Nucleus accumbens (tissue), 56 donors: ENCODE measurements around the gene PALM3.
"Not testable (repeated sequence)": the region's sequence is repeated elsewhere in the genome, so short reads cannot be mapped to it uniquely, and the experiment has no call there.

ENCODE experiments used
- DNase-seq, 56 donors: peaks; one replicate each; lab custom pipeline; 2025; lab: John Stamatoyannopoulos, UW

PALM3 gene

DNA sequence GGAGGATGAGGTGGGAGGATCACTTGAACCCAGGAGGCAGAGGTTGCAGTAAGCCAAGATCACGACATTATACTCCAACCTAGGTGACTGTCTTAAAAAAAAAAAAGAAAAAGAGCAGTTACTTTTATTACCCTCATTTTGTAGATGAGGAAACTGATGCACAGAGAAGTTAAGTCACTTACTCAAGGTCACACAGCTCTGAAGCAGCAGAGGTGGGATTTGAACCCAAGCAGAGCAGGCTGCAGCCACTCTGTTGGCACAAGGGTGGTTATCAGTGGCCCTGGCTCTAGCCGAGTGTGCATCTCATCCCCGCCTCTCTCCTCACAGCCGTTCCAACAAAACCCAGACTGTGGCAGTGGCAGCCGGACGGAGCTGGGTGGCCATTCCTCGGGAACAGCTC lies 22.7 kb downstream of the PALM3 start:
- DNase-seq = no peak

DNA sequence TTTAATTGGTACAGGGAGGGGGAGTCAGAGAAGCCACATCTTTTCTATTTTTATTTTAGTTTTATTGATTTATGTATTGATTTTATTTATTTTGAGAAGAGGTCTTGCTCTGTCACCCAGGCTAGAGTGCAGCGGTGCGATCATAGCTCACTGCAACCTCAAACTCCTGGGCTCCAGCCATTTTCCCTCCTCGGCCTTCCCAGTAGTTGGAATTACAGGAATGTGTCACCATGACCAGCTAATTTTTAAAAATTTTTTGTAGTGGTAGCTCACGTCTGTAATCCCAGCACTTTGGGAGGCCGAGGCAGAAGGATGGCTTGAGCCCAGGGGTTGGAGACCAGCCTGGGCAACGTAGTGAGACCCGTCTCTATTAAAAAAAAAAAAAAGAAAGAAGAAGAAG lies 26.2 kb downstream of the PALM3 start:
- no peak for DNase-seq

DNA sequence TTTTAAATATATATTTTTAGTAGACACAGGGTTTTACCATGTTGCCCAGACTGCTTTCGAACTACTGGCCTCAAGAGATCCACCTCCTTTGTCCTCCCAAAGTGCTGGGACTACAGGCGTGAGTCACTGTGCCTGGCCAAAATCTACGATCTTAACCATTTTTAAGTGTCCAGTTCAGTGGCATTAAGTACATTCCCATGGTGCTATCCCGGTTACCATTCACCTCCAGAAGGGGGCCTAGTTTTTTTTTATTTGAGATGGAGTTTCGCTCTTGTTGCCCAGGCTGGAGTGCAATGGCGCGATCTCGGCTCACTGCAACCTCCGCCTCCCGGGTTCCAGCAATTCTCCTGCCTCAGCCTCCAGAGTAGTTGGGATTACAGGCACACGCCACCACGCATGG lies 26.7 kb downstream of the PALM3 start:
- DNase-seq = not testable (repeated sequence)

DNA sequence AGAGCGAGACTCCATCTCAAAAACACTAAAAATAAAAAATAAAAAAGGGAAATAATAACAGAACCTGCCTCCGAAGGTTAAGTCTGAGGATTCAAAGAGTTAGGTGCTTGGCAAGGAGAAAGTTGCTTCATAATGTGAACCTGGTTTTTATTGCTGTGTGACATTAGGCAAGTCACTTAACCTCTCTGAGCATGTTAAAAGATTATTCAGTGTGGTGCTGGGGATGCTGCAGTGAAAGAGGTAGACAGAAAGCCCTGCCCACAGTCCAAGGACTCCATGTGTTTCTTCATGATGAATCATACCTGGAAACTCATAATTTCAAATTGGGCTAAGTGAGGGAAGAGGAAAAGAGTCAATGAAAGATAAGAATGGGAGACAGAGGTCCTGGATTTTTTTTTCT lies 27.9 kb downstream of the PALM3 start:
- DNase-seq = no peak

DNA sequence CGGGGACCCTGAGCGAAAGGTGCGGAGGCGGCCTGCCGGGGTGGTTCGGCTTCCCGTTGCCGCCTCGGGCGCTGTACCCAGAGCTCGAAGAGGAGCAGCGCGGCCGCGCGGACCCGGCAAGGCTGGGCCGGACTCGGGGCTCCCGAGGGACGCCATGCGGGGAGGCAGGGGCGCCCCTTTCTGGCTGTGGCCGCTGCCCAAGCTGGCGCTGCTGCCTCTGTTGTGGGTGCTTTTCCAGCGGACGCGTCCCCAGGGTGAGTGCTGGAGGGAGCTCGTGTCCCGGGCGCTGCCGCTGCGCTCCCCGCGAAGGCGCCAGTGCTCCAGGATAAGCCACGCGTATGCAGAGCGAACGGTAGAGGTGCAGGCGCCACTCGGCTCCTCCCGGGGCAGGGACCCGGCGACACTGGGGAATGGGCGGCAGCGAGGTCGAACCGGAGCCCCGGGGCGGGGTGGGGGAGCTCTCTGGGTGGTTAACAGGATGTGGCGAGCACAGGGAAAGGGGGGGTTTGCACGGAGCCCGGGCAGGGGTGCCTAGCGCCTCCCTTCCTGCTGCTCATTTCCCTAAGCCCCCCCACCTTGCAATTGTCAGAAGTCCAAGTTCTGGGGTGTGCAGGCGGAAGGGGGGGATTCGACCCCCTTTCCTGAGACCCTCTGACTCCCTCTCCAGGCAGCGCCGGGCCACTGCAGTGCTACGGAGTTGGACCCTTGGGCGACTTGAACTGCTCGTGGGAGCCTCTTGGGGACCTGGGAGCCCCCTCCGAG lies 30.0 kb downstream of the PALM3 start, which contains the start of gene IL27RA:
IL27RA (plus strand) TSS at position 44 of the 762 bp plus-strand sequence; CDS start at position 155, 111 bp downstream.
- DNase-seq = peak in 27 of 56 donors; percentile 5 to 59 (median 24)

DNA sequence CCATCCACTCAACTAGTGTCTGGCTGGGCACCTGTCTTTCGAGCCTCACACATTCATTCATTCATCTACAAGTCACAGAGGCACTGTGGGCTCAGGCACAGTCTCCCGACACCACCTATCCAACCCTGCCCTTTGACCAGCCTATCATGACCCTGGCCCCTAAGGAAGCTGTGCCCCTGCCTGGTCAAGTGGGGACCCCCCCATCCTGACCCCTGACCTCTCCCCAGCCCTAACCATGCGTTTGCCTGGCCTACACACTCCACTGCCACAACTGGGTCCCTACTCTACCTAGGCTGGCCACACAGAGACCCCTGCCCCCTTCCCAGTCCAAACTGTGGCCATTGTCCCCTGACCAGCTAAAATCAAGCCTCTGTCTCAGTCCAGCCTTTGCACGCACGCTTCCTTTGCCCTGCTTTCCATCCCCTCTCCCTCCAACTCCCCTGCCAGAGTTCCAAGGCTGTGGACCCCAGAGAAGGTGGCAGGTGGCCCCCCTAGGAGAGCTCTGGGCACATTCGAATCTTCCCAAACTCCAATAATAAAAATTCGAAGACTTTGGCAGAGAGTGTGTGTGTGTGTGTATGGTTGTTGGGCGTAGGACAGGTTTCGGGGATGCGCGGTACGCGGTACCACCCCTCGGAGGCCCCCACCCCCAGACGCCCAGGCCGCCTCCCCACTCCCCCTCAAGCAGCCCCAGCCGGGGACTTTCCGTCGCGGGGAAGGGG lies 30.7 kb downstream of the PALM3 start:
- DNase-seq = no peak

DNA sequence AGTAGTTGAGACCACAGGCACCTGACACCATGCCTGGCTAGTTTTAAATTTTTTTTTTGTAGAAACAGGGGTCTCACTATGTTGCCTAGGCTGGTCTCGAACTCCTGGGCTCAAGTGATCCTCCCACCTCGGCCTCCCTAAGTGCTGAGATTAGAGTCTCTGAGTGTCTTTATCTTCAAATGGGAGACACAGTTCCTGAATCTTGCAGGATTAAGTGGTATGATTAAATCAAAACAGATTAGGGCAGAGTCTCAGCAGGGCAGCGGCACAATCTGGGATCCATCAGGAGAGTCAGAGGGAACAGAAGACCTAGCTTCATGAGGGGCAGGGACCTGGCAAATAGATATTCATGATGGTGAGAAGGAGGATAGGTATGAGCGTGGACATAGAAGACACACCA lies 33.0 kb downstream of the PALM3 start:
- no peak for DNase-seq

DNA sequence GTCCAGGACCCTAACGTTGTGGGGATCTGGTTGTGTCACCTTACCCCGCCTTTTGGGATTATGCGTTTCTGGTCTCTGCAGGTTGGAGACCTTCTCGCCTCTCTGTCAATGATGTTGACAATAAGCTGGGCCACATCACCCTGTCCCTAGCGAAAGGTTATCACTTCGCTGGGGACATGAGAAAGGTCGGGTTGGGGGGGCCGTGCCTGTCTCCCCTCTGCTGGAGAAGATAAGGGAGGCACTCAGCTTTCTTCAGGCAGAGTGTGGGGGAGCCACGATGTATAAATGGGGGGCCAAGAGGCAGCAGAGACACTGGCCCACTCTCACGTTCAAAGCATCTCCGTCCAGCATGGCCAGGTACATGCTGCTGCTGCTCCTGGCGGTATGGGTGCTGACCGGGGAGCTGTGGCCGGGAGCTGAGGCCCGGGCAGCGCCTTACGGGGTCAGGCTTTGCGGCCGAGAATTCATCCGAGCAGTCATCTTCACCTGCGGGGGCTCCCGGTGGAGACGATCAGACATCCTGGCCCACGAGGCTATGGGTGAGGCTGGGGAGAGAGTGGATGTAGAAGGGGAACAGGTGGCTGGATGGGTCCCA lies 33.9 kb downstream of the PALM3 start, which contains the start of gene RLN3:
RLN3 (plus strand) TSS at position 293 of the 595 bp plus-strand sequence; CDS start at position 350, 57 bp downstream.
- no peak for DNase-seq

DNA sequence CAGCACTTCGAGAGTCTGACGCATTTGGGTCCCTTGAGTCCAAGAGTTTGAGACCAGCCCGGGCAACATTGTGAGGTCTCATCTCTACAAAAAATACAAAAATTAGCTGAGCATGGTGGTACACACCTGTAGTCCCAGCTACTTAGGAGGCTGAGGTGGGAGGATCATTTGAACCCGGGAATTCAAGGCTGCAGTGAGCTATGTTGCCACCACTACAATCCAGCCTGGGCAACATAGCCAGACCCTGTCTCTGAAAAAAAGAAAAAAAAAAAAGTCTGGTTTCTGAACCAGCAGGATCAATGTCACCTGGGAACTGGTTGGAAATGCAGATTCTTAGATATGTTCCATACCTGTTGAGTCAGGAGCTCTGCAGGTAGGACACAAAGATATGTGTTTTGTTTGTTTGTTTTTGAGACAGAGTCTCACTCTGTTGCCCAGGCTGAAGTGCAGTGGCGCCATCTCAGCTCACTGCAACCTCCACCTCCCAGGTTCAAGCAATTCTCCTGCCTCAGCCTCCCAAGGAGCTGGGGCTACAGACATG lies 35.2 kb downstream of the PALM3 start:
- DNase-seq = not testable (repeated sequence)

DNA sequence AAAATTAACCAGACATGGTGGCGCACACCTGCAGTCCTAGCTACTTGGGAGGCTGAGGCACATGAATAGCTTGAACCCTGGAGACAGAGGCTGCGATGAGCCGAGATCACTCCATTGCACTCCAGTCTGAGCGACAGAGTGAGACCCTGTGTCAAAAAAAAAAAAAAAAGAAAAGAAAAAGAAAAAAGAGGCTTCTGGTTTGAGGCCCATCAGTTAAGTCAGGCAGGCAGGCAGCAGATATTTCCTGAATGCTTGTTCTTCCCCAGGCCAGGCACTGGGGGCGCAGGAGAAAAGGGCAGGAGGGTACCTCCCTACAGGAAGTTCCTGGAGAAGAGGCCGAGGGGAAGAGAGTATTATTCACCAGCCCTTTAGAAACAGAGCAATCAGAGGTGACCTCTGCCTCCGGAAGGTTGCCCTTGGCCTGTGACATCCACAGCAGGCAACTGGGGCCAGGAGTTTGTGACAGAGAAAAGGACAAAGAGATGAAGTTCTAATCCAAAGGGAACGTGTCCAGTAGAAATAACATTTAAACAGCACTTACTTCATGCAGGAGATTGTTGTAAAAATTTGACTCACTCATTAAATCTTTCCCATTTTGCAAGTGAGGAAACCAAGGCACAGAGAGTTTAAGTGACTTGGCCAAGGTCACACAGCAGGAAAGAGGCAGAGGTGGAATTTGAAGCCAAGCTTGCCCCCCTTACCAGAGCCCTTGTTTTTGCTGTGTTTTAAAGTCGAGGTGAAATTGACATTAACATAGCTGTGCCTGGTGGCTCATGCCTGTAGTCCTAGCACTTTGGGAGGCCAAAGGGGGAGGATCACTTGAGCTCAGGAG lies 38.3 kb downstream of the PALM3 start:
- peak in 1 of 56 donors; percentile 9 for DNase-seq

DNA sequence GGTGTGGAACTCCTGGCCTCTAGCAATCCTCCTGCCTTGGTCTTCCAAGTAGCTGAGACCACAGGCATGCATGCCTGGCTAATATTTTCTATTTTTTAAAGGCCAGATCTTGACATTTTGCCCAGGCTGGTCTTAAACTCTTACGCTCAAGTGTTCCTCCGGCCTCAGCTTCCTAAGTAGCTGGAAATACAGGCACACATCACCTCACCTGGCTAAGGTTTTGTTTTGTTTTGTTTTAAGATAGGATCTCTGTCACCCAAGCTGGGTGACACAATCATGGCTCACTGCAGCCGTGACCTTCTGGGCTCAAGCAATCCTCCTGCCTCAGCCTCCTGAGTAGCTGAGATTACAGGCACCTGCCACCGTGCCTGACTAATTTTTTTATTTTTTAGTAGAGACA lies 39.4 kb downstream of the PALM3 start:
- DNase-seq = no peak

DNA sequence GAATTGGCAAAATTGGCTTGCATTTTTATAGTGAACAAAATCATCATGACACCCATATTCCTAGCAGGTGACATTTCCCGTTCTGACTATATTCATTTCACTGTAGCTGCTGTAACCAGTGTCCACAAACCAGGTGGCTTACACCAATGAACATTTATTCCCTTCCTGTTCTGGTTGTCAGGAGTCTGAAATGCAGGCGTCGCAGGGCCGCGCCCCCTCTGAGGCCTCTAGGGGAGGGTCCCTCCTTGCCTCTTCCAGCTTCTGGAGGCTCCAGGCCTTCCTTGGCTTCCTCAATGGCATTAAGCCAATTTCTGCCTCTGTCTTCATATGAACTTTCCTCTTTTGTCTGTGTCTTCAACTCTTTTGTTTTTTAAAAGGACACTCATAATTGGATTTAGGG lies 40.4 kb downstream of the PALM3 start:
- DNase-seq = no peak

DNA sequence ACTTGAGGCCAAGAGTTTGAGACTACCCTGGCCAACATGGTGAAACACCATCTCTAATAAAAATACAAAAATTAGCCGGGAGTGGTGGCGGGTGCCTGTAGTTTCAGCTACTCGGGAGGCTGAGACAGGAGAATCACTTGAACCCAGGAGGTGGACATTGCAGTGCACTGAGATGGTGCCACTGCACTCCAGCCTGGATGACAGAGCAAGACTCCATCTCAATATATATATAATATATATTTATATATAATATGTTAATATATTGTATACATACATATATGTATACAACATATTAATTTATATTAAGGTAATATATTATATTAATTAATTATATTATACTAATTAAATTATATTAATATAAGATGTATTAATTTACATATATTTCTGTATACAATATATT lies 42.1 kb downstream of the PALM3 start:
- not testable (repeated sequence) for DNase-seq

DNA sequence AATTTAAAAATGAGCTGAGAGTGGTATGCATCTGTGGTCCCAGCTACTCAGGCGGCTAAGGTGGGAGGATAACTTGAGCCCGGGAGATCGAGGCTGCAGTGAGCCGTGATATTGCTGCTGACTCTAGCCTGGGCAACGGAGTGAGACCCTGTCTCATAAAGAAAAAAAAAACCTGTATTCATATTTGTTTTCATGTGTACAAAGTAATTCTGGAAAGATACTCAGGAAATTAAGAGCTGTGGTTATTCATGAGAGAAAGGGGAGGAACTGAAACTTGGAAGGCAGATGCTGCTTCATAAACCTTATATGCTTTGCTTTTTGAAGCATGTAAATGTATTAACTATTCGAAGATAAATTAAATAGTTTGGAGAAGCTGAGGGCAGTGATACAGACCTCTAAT lies 42.8 kb downstream of the PALM3 start:
- no peak for DNase-seq

DNA sequence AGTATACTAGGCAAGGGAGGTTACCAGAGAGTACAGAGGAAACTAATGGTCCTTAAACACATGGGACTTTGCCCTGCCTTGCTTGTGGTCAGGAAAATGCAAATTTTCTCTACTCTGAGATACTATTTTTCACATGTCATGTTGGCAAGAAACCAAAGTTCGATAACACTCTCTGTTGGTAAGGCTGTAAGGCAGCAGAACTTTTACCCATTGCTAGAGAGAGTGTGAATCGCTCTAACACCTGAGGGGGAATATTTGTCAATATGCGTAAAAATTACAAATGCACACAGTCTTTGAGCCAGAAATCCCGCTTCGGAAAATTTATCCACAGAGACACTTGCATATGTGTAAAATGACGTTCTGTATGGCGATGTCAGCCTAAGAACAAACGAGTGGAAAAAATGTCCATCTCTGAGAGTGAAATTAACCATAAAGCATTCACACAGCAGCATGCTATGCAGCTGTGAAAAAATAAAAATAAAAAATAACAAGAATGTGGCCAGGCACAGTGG lies 46.3 kb downstream of the PALM3 start:
- DNase-seq = no peak

DNA sequence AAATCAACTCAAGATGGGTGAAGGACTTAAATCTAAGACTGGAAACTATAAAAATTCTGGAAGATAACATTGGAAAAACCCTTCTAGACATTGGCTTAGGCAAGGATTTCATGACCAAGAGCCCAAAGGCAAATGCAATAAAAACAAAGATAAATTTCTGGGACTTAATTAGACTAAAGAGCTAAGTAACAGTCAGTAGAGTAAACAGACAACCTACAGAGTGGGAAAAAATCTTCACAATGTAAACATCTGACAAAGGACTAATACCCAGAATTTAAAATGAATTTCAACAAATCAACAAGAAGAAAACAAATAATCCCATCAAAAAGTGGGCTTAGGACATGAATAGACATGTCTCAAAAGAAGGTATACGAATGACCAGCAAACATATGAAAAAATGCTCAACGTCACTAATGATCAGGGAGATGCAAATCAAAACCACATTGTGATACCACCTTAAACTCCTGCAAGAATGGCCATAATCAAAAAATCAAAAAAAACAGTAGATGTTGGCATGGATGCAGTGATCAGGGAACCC lies 49.4 kb downstream of the PALM3 start:
- DNase-seq = no peak

DNA sequence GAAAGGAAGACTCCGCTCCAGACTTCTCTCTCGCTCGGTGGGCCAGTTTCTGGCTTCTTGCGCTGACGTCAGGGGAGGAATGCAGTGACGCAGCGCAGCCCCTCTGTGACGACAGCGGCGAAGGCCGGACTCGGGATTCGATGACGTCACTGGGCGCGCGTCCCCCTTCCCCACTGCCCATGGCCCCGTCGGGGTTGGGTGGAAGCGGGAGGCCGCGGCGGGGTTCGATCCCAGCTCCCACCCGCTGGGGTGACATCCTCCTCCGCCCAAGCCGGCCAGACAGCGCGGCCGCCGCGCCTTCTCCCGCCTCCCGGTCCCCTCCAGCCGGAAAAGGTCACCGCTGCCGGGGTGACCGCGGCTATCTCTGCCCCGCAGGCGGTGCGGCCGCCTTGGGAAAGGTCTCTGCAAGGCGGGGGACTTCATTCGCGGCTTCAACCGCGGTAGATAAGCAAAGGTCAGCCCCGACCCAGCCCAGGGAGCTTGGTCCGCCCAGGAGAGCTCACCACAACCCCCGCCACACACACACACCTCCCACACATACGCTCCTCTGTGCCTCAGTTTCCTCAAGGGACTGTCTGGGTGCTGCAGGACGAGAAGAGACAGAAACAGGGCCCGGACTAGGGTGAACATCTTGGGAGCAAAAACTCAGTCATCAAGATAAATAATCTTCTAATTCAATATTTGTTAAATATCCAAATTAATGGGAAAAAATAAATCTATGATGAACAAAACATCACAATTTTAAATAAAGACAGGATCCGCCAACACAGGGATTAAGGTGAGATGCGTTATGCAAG lies 54.9 kb downstream of the PALM3 start:
- peak in 15 of 56 donors; percentile 59 to 96 (median 89) for DNase-seq

DNA sequence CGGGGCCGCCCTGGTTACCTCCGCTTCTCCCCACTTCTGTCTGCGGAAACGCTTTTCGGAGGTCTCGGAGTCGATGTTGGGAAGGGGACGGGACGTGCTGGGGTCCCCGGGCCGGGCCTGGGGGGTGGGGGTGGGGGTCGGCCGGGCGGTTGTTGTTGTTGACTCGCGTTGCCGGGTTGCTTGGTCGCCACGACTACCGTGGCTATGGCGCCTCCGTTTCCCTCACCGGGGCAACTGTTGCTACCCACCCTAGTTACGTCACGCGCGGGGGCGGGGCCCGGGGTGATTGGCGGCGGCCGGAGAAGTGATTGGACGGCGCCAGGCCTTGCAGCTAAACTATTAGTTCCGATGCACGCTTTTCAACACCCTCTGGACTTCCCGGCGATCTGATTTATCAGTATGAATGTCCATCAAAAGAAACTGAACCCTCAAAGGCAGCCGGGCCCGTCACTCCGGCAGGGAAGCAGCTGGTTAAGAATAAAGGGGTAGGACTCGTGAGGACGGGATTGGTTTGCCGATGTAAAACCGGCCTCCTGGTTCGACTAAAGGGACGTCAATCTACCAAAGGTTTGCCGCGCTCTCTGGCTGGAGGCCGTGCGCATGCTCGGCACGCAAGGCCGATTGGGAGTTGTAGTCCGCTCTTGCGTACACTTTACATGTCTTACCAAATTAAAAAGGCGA lies 55.7 kb downstream of the PALM3 start, which contains the start of gene RFX1:
RFX1 (minus strand) TSS at position 236 of the 681 bp plus-strand sequence. CDS start 12,477 bp downstream, outside the sequence.
- DNase-seq = peak; percentile 94 to 100 (median 99)
